Hematopoietic multipotent progenitor cell treated with erythropoietin and hydrocortisone succinate and interleukin-3 and kit ligand, for 6 days (in vitro differentiated cells): ENCODE measurements around the gene DCTPP1.

Experiments used
- DNase-seq: peaks from one replicate; pipeline ENCODE4 v3.0.0-alpha.2; 2015

Gene DCTPP1

DNA sequence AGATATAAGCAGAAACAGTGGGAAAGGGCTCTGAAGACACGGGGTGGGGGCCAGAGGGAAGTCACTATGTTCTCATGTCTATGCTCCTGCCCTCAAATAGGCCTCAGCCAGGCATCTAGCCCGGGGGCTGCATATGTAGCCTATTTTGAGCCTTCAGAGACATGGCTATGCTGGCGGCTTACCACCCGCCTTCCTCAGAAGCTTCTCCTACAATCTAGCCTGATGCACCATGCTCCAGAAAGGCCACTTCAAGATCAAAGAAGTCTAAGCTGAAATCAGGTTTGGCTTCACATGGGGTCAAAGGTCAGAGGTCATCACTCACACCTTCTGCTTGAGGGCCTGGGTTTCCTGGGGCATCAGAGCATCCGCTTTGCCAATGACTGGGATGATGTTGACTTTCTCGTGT is 49.0 kb downstream of the DCTPP1 start:
- no peak for DNase-seq

DNA sequence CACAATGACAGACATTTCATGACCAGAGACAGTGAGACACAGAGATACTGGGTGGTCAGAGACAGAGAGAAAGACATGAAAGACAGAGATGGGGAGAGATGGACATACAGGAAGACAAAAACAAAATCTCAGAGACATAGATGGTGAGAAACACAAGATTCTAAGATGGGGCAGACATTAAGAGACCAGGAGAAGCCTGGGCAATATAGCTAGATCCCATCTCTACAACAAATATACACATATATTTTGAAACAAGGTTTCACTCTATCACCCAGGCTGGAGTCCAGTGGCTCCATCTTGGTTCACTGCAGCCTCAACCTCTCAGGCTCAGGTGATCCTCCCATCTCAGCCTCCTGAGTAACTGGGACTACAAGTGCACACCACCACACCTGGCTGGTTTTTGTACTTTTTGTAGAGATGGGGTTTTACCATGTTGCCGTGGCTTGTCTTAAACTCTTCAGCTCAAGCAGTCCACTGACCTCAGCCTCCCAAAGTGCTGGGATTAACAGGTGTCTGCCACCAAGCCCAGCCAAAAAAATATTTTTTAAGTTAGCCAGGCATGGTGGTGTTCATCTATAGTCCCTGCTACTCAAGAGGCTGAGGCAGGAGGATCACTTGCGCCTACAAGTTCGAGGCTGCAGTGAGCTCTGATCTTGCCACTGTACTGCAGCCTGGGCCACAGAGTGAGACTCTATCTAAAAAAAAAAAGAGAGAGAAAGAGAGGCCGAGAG is 49.6 kb downstream of the DCTPP1 start:
- DNase-seq = no peak

DNA sequence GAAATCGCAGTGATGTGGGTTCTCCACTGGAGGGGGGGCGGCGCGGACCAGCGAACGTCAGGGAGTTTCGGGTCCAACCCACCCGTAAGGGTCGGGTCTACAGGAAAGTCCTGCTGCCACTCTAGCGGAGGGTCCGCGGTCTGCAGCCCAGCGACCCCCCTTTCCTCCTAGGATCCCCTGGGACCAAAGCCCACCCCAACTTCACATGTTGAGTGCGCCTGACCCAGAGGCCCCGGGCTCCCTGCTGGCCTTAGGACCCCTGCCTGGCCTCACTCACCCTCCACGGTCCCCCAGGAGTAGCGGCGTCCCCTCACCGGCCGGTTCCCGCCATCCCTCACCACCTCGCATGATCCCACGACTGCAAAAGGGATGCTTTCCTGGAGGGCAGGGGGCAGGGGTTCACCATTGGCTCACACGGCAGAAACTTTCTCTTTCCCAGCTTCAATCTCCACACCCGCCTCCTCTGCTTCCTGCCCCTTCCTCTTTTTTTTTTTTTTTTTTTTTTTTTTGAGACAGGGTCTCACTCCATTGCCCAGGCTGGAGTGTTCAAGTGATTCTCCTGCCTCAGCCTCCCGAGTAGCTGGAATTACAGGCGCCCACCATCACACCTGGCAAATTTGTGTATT is 50.6 kb downstream of the DCTPP1 start:
- DNase-seq = no peak

DNA sequence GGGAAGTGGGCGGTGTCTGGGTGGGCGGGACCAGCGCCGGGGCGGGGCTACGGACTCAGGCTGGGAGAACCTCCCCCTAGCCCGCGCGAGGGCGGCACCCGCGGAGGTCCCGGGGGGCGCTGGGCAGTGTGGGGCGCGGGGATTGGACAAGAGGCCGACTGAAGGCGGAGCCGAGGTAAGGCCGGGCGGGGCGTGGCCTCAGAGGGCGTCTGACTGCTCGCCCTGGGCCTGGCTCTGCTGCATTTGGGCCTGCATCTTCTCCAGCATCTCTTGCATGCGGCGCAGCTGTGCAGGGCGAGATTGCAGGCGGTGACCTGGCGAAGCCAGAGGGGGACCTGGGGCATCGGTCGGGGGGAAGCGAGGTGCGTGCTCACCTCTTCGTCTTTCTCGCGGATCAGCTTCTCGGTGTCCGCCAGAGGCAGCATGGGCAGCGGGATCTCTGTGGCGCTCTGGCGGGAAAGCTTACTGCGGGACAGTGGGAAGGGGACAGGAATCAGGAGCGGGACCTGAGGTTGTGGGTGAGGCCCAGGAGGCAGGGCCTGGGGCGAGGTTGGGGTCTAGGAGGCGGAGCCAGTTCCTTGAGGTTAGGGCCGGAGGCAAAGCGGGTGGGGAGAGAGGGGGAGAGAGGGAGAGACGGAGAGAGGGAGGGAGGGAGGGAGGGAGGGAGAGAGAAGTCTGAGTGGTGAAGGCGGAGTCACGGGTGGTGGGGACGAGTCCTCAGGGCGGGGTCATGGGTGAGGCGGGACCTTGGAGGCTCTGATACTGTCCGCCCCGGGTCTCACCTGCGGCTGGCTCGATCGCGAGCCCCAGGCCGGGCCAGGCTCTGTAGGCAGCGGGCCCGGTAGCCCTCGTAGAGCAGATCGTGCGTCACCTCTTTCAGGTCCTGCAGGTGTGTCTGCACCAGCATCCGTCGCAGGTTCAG is 51.3 kb downstream of the DCTPP1 start:
- DNase-seq = peak; percentile 99

DNA sequence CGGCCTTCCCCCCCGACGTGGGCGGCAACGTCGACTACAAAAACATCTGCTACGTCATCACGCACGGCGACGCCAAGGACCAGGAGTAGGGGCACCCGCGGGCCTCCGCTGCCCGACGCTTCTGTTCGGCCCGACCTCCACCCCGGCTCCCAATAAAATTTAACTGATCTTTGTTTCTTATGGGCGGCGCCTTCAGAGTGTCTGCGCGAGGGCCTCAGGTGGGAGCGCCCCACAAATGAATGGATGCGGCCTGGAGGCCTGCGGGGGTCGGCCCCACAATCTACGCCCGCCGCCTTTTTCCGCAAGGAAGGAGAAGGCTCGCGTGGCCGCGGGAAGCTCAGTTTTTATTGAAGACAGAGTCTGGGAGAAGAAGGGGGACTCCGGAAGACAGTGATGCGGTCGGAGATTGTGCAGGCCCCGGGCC is 52.0 kb downstream of the DCTPP1 start:
- DNase-seq = peak; percentile 94

DNA sequence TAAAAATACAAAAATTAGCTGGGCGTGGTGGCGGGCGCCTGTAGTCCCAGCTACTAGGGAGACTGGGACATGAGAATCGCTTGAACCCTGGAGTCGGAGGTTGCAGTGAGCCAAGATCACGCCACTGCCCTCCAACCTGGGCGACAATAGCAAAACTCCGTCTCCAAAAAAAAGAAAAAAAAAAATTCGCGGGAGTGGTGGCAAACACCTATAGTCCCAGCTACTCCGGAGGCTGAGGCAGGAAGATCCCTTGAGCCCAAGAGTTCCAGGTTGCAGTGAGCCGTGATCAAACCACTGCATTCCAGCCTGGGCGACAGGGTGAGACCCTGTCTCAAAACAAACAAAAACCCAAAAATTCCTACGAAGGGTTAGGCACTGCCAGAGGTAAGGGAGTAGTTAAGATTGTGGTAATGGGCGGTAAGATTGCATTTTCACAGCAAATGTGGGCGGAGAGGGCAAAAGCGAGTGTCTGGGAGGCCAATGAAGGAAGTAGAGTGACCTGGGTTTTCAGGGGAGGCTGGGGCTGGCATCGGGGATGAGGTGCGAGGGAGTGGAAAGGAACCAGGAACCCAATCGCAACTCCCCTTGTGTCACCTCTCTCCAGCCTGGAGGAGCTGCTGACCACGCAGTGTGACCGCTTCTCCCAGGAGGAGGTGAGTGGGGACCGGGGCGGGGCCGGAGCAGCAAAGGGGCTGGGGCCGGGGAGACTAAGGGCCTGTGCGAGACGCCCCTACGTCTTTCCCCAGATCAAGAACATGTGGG is 52.6 kb downstream of the DCTPP1 start:
- peak; percentile 72 for DNase-seq

DNA sequence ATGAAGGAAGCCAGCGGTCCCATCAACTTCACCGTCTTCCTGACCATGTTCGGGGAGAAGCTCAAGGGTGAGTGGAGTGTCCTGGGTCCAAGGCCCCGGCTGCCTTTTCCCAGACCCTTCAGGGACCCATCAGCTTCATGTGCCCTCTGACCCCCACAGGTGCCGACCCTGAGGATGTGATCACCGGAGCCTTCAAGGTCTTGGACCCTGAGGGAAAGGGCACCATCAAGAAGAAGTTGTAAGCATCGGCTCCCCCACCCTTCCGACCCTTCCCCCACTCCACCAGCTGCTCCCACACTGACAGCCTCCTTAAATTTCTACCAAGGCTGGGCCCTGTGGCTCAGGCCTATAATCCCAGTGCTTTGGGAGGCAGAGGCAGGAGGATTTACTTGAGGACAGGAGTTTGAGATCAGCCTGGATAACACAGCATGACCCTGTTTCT is 53.3 kb downstream of the DCTPP1 start:
- no peak for DNase-seq

DNA sequence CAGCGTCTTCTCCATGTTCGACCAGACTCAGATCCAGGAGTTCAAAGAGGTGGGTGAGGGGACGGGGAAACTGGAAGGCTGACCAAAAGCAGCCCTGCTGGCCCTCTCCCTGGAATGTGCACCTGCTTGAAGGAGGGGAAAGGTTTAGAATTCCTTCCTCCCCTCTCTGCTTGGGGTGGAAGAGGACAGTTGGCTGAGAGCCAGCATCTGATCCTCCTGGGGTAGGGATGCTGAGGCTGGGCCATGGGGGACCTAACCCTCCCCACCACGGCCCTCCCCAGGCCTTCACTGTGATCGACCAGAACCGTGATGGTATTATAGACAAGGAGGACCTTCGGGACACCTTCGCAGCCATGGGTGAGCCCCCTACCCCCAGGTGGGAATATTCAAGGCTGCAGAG is 54.0 kb downstream of the DCTPP1 start:
- no peak for DNase-seq

DNA sequence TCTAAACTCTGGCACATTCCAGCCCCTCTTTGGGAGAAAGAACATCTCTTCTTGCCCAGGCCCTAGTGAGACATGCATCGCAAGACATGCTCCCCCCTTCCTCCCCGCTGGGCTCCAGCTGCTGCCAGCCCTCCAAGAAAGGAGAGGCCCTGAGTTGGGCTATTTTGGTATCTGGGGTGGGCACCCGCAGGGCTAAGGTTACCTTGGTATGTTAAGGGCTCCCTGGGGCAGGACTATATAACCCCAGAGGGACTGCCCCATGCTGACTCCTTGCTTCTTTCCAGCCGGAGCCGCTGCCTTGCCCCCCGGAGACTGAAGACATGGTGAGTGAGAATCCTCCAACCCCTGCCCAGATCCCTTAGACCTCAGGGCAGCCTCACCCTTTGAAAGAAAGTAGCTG is 55.3 kb downstream of the DCTPP1 start, which contains the start of gene MYL11:
MYL11 (plus strand) TSS at position 265 of the 400 bp plus-strand sequence; CDS start at position 321, 56 bp downstream.
- DNase-seq = no peak
